Mesendoderm (in vitro differentiated cells): ENCODE measurements around the gene KLHL40.

Experiments used
- DNase-seq: peaks from one replicate; pipeline ENCODE4 v3.0.0; 2013
- H2AK5ac ChIP-seq: 2 replicates; pipeline ENCODE4 v1.6.1; 2013; ENCODE audit warnings: low read length, inconsistent platforms
- H2BK120ac ChIP-seq: 2 replicates; pipeline ENCODE4 v1.6.1; 2013; ENCODE audit warnings: low read depth, mild to moderate bottlenecking, low read length, moderate library complexity, mixed read lengths
- H2BK15ac ChIP-seq: replicated peaks from 2 replicates; pipeline ENCODE4 v1.6.1; 2013; ENCODE audit warnings: low read depth, mild to moderate bottlenecking, moderate library complexity
- H2BK5ac ChIP-seq: 2 replicates; pipeline ENCODE4 v1.6.1; 2013; ENCODE audit warnings: low read length, inconsistent platforms
- H3K18ac ChIP-seq: 2 replicates; pipeline ENCODE4 v1.6.1; 2013; ENCODE audit warnings: mild to moderate bottlenecking, low read length, mixed read lengths
- H3K23ac ChIP-seq: one replicate; pipeline ENCODE4 v1.6.1; 2013; ENCODE audit warnings: low read length
- H3K27ac ChIP-seq: 2 replicates; pipeline ENCODE4 v1.5.1; 2013; ENCODE audit warnings: low read depth, mild to moderate bottlenecking, inconsistent platforms, low read length, moderate library complexity
- H3K27me3 ChIP-seq: 2 replicates; pipeline ENCODE4 v1.6.1; 2013; ENCODE audit warnings: low read length, control low read depth, mild to moderate bottlenecking, inconsistent platforms; ENCODE audit not compliant: insufficient read depth, poor library complexity
- H3K36me3 ChIP-seq: 2 replicates; pipeline ENCODE4 v1.6.1; 2013; ENCODE audit warnings: low read length, inconsistent platforms; ENCODE audit not compliant: control insufficient read depth, insufficient read depth
- H3K4ac ChIP-seq: one replicate; pipeline ENCODE4 v1.6.1; 2013; ENCODE audit warnings: low read depth, mild to moderate bottlenecking, low read length, moderate library complexity
- H3K4me1 ChIP-seq: 2 replicates; pipeline ENCODE4 v1.6.1; 2013; ENCODE audit warnings: low read depth, low read length, inconsistent platforms; ENCODE audit not compliant: control insufficient read depth
- H3K4me2 ChIP-seq: 2 replicates; pipeline ENCODE4 v1.6.1; 2013; ENCODE audit warnings: low read length
- H3K4me3 ChIP-seq: 2 replicates; pipeline ENCODE4 v1.5.1; 2013; ENCODE audit warnings: mild to moderate bottlenecking, low read length
- H3K56ac ChIP-seq: one replicate; pipeline ENCODE4 v1.6.1; 2013; ENCODE audit warnings: low read length
- H3K79me1 ChIP-seq: 2 replicates; pipeline ENCODE4 v1.6.1; 2013; ENCODE audit warnings: low read length, inconsistent platforms
- H3K79me2 ChIP-seq: 2 replicates; pipeline ENCODE4 v1.6.1; 2013; ENCODE audit warnings: mild to moderate bottlenecking, low read length; ENCODE audit not compliant: control insufficient read depth, insufficient read depth
- H3K9ac ChIP-seq: 2 replicates; pipeline ENCODE4 v1.6.1; 2013; ENCODE audit warnings: low read length, inconsistent platforms
- H4K5ac ChIP-seq: one replicate; pipeline ENCODE4 v1.6.1; 2013; ENCODE audit warnings: low read length
- H4K8ac ChIP-seq: one replicate; pipeline ENCODE4 v1.6.1; 2013; ENCODE audit warnings: low read depth, mild to moderate bottlenecking, control low read depth, low read length, moderate library complexity
- WGBS: extraction: QIAGEN DNeasy Blood & Tissue Kit; methylation state at CpG from one replicate; pipeline ENCODE4 v1.1.7; 2013; ENCODE audit warnings: low lambda C conversion rate, missing lambda C conversion rate; ENCODE audit not compliant: insufficient coverage; ENCODE audit errors: extremely low coverage; 5-methylcytosine and 5-hydroxymethylcytosine counted together

The KLHL40 gene

DNA sequence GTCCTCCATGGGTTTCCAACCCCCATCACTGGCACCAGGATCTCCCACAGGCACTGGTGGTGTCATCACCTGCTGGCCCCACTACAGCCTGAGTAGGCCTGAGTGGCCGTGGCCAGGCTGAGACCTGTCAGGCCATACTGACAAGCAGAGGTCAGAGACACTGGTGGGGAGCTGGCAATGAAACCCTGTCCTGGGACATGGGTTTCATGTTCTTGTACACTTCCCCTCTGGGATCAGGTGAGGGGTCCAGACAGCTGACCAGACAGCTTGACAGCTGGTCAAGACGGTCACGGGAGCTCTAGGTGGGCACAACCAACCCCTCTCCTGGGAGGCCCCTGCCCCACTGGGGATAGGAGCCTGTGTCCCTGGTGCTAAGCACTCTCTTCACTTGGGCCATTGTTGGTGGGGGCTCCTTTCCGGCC, 18.7 kb upstream of the KLHL40 start:
- DNase-seq = no peak
- no peaks in the 10 kb centered on the region for H3K79me1 ChIP-seq
- H3K9ac ChIP-seq = no peak overlapping the region
- no peaks in the 10 kb centered on the region for H3K36me3 ChIP-seq
- no peak overlapping the region for H2BK5ac ChIP-seq
- no peaks in the 10 kb centered on the region for H3K27me3 ChIP-seq
- H3K4me3 ChIP-seq = no peak overlapping the region
- no peak overlapping the region for H2BK15ac ChIP-seq
- H3K4me1 ChIP-seq = no peaks in the 10 kb centered on the region
- no peak overlapping the region for H3K4me2 ChIP-seq
- no peak overlapping the region for H3K23ac ChIP-seq
- no peak overlapping the region for H3K56ac ChIP-seq
- no peak overlapping the region for H3K27ac ChIP-seq
- no peak overlapping the region for H2AK5ac ChIP-seq
- WGBS = no CpG with 5 or more reads among the region's 4 CpGs
- no peak overlapping the region for H4K8ac ChIP-seq
- no peak overlapping the region for H4K5ac ChIP-seq
- H3K18ac ChIP-seq = no peak overlapping the region
- no peak overlapping the region for H3K4ac ChIP-seq
- no peak overlapping the region for H2BK120ac ChIP-seq
- H3K79me2 ChIP-seq = no peaks in the 10 kb centered on the region

DNA sequence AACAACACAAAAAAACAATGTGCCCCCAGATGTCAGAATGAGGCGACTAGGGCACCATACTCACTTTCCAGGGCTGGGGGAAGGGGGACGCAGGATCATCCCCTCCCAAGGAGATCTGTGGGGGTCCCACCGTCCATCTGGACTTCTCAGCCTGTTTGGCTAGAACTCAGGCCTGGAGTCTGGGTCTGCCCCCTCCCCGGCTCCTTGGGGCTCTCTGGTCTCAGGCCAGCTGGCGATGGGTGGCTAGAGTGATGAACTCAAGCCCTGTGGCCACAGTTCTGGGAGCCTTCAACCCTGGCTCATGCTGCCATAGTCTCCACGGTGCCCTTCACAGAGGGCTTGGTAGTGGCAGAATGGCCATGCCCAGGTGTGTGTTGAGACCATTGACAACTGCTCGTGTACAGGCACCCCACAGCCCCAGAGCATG, 18.2 kb upstream of the KLHL40 start:
- Histone ChIP-seq H2AK5ac (no peak overlapping the region), H3K4ac (no peak overlapping the region), H2BK5ac (no peak overlapping the region), H2BK15ac (no peak overlapping the region), H3K4me2 (no peak overlapping the region), H3K4me3 (no peak overlapping the region), H3K27me3 (no peaks in the 10 kb centered on the region), H3K18ac (no peak overlapping the region), H3K79me2 (no peaks in the 10 kb centered on the region), H4K8ac (no peak overlapping the region), H3K79me1 (no peaks in the 10 kb centered on the region), H3K9ac (no peak overlapping the region), H3K23ac (no peak overlapping the region), H3K56ac (no peak overlapping the region), H3K27ac (no peak overlapping the region), H3K4me1 (no peaks in the 10 kb centered on the region), H4K5ac (no peak overlapping the region), H3K36me3 (no peaks in the 10 kb centered on the region), H2BK120ac (no peak overlapping the region)
- no peak for DNase-seq
- WGBS = no CpG with 5 or more reads among the region's 7 CpGs

DNA sequence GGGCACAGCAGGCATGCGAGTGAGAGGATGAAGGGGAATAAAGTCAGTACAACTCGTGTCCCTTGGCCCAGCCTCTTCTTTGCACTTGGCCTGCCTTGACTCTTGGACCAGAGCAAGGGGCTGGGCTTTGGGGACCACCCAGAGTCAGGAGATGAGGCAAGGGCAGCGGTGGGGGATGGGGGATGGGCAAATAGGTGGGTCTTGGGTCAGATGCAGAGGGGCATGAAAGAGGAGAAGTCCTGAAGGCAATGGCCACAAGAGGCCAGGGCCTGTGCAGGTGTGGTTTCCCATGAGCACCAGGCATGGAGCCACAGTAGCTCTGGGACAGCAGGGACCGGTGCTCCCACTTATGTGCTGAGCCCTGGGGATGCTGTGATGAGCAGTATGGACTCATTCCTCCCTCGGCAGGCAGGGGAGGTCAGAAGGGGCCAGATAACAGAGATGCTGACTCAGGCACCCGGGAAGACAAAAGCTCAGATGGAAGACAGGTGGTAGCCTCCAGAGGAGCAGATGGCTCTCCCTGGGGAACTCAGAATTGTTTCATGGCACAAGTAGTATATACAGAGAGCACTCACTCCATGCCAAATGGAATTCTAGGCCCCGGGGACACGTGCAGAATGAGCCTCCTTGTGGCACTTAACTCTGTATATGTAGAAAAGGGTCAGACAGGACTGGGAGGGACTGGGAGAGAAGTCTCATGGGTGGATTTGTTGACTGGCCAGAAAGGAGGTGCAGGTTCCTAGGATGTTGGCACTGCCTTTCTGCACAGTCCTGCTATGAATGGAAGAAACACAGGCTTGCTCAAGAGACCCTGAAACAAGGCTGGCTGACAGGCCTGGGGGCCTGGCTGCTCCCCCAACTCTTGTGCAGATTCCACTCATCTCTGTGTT, 17.6 kb upstream of the KLHL40 start:
- no peak overlapping the region for H3K4ac ChIP-seq
- H3K18ac ChIP-seq = no peak overlapping the region
- no peak overlapping the region for H3K4me2 ChIP-seq
- no peak overlapping the region for H3K9ac ChIP-seq
- H4K5ac ChIP-seq = no peak overlapping the region
- no peak overlapping the region for H3K23ac ChIP-seq
- no CpG with 5 or more reads among the region's 8 CpGs for WGBS
- H3K27ac ChIP-seq = no peak overlapping the region
- H2BK120ac ChIP-seq = no peak overlapping the region
- no peaks in the 10 kb centered on the region for H3K27me3 ChIP-seq
- DNase-seq = no peak
- H3K36me3 ChIP-seq = no peaks in the 10 kb centered on the region
- no peaks in the 10 kb centered on the region for H3K79me1 ChIP-seq
- H3K56ac ChIP-seq = no peak overlapping the region
- H4K8ac ChIP-seq = no peak overlapping the region
- no peak overlapping the region for H2BK5ac ChIP-seq
- no peak overlapping the region for H2AK5ac ChIP-seq
- H2BK15ac ChIP-seq = no peak overlapping the region
- no peaks in the 10 kb centered on the region for H3K4me1 ChIP-seq
- no peak overlapping the region for H3K4me3 ChIP-seq
- no peaks in the 10 kb centered on the region for H3K79me2 ChIP-seq

DNA sequence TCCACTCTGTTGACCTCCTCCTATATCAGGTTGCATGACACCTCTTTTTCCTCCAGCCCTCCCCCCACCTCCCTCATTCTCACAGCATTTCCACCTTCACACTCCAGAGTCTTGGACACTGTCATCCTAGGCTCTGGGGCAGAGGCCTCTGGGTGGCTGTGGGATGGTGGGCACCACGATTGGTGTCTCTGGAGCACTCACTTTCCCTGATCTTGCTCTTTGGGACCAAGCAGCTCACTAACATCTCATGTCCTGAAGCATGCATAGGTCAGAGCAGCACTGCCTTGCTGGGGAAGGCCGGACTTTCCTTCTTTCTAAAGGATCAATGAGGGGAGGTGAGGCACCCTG, 16.9 kb upstream of the KLHL40 start:
- no peaks in the 10 kb centered on the region for H3K36me3 ChIP-seq
- no peak overlapping the region for H3K9ac ChIP-seq
- H3K18ac ChIP-seq = no peak overlapping the region
- no peak overlapping the region for H3K4ac ChIP-seq
- H3K4me2 ChIP-seq = no peak overlapping the region
- H3K56ac ChIP-seq = no peak overlapping the region
- no peak overlapping the region for H2BK15ac ChIP-seq
- H2AK5ac ChIP-seq = no peak overlapping the region
- no peaks in the 10 kb centered on the region for H3K79me2 ChIP-seq
- no peak overlapping the region for H3K23ac ChIP-seq
- H2BK120ac ChIP-seq = no peak overlapping the region
- H4K8ac ChIP-seq = no peak overlapping the region
- H3K4me1 ChIP-seq = no peaks in the 10 kb centered on the region
- no peaks in the 10 kb centered on the region for H3K79me1 ChIP-seq
- no peak for DNase-seq
- H3K27ac ChIP-seq = no peak overlapping the region
- no peak overlapping the region for H4K5ac ChIP-seq
- no CpG with 5 or more reads among the region's 2 CpGs for WGBS
- H3K4me3 ChIP-seq = no peak overlapping the region
- H3K27me3 ChIP-seq = no peaks in the 10 kb centered on the region
- no peak overlapping the region for H2BK5ac ChIP-seq

DNA sequence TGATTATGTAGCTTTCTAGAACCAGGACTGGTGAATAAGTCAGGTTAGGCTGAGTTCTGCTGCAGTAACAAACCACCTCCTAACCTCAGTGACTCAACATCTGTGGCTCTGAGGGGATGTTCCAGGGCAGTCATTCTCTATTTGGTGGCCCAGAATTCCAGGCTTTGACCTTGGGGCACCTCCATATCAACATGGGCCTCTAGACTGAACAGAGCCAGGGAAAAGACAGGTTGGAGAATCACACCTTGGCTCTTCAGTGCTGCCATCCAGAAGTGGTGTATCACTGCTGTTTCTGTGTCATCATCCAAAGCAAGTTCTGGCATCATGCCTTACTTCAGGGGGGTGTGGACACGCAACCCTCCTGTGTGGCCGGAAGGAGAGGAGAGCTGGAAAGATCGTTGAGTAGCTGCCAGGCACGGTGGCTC, 16.5 kb upstream of the KLHL40 start:
- H3K18ac ChIP-seq = no peak overlapping the region
- DNase-seq = no peak
- H3K79me1 ChIP-seq = no peaks in the 10 kb centered on the region
- H2BK5ac ChIP-seq = no peak overlapping the region
- no peak overlapping the region for H2AK5ac ChIP-seq
- H4K5ac ChIP-seq = no peak overlapping the region
- H3K27me3 ChIP-seq = no peaks in the 10 kb centered on the region
- H4K8ac ChIP-seq = no peak overlapping the region
- no peak overlapping the region for H3K23ac ChIP-seq
- H2BK120ac ChIP-seq = no peak overlapping the region
- no peak overlapping the region for H2BK15ac ChIP-seq
- no peak overlapping the region for H3K9ac ChIP-seq
- H3K79me2 ChIP-seq = no peaks in the 10 kb centered on the region
- H3K56ac ChIP-seq = no peak overlapping the region
- H3K27ac ChIP-seq = no peak overlapping the region
- H3K4me1 ChIP-seq = no peaks in the 10 kb centered on the region
- no peaks in the 10 kb centered on the region for H3K36me3 ChIP-seq
- no peak overlapping the region for H3K4ac ChIP-seq
- no peak overlapping the region for H3K4me3 ChIP-seq
- no peak overlapping the region for H3K4me2 ChIP-seq
- no CpG with 5 or more reads among the region's 4 CpGs for WGBS
